Ammon's horn (tissue), 1 donor: ENCODE data around the gene MED9.
"Not testable (repeated sequence)": the region's sequence is repeated elsewhere in the genome, so short reads cannot be mapped to it uniquely, and the experiment has no call there.

Experiments used
- DNase-seq: peaks from one replicate; pipeline ENCODE4 v3.0.0-alpha.2; 2016; ENCODE audit warnings: low spot score

Gene MED9, protein sequence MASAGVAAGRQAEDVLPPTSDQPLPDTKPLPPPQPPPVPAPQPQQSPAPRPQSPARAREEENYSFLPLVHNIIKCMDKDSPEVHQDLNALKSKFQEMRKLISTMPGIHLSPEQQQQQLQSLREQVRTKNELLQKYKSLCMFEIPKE

DNA sequence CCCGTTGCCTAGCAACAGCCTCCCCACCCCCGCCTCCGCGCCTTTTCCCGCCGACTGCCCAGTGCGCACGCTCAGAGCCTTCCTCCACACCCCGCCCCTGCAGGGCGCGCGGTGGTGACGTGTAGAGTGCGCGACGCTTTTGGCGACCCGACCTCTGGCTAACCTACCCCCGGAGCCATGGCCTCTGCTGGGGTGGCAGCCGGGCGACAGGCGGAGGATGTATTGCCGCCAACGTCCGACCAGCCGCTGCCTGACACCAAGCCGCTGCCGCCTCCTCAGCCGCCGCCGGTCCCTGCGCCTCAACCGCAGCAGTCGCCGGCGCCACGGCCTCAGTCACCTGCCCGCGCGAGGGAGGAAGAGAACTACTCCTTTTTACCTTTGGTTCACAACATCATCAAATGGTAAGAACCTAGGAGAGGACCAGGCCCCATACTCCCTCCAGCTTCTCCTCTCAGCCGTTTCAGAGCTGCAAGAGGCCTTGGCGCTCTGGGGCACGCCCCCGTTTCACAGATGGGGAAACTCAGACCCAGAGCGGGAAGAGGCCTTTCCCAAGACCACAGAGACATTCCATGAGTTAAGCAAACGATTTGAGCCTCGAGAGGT lies at the start of gene MED9:
MED9 (plus strand) TSS at position 136 of the 603 bp plus-strand sequence; CDS start at position 178, 42 bp downstream.
- DNase-seq = peak; percentile 95

DNA sequence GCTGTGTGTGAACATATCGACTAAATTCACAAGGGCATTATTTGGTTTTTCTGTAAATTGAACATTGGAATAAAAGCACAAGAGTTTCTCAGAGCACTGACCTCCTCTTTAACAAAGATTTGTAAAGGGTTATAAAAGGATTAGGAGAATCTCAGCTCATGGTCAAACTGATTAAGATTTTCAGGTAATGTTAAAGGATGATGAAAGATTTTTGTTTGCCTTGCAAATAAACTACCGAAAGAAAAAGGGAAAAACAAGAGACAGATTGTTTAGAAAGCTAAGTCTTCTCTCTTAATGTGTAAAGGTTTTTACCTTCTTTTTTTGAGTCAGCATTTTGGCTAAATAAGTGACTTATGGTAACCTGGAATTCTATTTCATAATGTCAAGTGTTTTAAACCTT lies 47.6 kb upstream of the MED9 start:
- no peak for DNase-seq

DNA sequence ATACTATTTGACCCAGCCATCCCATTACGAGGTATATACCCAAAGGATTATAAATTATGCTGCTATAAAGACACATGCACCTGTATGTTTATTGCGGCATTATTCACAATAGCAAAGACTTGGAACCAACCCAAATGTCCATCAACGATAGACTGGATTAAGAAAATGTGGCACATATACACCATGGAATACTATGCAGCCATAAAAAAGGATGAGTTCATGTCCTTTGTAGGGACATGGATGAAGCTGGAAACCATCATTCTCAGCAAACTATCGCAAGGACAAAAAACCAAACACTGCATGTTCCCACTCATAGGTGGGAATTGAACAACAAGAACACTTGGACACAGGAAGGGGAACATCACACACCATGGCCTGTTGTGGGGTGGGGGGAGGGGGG lies 45.9 kb upstream of the MED9 start:
- not testable (repeated sequence) for DNase-seq

DNA sequence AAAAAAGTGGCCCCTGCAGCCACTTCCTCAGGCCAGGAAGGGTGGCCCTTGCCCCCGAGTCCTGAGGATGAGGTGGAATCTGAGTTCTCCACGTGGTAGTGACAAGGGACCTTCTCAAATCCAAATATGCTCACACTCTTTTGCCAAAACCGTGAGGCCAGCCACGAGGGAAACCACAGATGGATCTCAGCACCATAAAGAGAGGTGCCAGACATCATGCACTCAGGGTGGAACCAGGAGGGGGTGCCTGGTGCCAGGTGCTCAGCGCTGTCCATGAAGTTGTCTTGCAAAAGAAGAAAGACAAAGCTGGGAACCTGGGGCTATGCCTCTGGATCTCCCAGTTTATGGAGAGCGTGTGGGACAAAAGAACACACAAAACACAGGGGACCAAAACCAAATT lies 45.2 kb upstream of the MED9 start:
- no peak for DNase-seq

DNA sequence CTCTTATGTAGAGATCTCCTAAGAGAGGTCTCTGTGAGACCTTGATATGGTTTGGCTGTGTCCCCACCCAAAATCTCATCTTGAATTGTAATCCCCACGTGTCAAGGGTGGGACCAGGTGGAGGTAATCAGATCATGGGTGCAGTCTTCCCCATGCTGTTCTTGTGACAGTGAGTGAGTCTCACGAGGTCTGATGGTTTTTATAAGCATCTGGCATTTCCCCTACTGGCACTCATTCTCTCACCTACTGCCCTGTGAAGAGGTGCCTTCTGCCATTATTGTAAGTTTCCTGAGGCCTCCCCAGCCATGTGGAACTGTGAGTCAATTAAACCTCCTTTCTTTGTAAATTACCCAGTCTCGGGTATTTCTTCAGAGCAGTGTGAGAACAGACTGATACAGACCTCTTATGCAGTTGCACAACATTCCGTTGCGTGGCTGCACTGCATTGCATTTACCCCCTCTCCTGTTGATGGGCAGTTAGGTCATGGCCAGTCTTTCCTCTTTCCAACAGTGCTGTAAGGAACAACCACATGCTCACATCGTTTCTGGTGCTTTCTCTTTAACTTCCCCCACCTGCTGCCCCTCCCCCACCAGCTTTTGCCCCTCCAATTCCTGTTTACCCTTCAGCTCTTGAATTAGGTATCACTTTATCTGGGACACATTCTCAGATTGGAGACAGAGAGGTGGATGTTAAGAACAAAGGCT lies 43.6 kb upstream of the MED9 start:
- DNase-seq = no peak

DNA sequence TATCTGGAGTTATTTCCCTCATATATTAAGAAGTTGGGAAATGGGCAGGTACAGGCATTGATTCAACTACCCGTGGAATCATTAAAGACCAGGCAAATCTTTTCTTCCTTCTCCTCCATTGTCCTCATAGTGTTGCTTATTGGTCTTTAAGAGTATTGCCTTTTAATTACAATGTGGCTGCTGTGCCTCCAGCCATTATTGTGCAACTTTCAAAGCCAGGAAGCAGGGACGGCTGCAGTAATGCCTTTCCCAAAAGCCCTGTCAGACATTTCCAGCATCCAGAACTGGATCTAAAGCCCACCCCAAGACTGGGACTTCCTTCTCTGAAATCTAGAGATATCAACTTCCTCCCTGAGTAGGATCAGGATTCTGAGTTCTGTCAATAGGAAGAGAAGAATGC lies 42.3 kb upstream of the MED9 start:
- no peak for DNase-seq

DNA sequence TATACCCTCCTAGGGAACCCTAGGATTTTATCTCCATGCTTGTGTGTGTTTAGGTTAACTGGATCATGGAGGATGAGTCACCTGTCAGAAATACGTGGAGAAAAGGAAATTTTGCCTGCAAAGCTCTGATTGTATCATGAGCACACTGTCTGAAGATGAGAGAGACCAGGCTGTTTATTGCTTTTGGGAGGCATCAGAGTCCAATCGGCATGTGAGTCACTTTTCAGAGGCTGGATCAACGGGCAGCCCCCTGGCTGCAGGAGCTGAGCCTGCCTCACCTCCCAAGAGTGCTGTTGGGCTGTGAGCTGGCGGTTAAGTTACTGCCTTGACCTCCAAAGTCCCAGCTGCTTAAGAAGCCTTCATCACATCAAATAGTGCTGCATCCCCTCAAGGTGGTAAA lies 41.5 kb upstream of the MED9 start:
- DNase-seq = no peak

DNA sequence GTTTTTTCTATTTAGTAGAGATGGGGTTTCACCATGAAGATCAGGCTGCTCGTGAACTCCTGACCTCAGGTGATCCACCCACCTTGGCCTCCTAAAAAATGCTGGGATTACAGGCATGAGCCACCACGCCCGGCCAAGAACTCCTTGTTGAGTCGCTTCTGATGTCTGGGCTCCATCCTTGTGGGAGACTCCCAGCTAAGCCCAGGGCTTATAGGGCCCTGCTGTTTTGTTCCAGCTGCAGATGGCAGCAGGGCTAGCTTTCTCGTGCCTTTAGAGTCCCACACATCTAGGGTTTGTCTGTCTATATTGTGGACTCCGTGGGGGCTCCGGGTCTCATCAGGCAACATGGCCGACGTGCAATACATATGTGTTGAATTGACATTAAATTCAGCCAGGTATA lies 39.3 kb upstream of the MED9 start:
- no peak for DNase-seq

DNA sequence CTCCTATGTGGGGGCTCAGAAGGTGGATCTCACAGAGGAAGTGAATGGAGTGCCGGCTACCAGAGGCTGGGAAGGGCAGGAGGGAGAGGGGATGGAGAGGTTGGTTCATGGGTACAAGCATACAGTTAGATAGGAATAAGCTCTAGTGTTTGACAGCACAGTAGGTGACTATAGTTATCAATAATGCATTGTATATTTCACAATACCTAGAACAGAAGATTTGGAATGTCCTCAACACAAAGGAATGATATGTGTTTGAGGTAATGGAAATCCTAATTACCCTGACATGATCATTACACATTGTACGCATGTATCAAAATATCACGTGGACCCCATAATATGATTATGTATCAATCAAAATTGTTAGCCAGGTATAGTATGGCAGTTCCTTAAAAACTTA lies 38.9 kb upstream of the MED9 start:
- no peak for DNase-seq

DNA sequence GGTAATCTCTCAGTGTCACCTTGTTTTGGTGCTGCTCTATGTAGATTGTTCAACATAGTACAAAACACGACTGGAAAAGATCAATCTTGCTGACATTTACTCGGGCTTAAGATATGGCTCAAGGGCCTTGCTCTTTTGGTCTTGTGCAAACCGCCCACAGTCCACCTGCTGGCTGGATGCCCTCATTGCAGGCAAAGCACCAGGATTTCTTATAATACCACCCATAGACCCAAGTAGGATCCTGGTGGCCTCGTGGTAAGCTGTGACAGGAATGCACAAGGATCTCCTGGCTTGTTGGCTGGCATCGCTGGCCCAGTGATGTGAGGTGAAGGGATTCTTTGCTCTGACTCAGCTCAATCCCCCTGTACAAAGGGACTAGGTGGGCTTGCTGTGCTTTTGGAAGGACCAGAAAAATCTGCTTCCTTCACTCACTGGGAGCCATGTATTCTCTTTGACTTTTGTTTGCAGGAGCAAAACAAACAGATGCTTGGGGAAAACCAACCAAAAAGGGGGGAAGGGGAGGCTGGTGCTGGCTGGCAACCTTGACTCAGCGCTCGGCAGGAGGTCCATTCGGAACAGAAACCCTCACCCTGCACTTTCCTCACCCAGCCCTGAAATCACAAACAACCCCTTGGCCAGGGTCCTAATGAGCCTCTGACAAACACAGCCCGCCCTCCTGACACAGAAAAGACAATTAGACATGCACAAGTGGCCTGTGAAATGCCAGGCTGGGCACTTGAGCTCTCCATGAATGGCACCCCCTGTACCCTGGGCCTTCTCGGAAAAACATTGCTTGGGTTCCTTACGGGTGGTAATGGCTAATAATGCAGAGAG lies 36.6 kb upstream of the MED9 start:
- DNase-seq = peak; percentile 72

DNA sequence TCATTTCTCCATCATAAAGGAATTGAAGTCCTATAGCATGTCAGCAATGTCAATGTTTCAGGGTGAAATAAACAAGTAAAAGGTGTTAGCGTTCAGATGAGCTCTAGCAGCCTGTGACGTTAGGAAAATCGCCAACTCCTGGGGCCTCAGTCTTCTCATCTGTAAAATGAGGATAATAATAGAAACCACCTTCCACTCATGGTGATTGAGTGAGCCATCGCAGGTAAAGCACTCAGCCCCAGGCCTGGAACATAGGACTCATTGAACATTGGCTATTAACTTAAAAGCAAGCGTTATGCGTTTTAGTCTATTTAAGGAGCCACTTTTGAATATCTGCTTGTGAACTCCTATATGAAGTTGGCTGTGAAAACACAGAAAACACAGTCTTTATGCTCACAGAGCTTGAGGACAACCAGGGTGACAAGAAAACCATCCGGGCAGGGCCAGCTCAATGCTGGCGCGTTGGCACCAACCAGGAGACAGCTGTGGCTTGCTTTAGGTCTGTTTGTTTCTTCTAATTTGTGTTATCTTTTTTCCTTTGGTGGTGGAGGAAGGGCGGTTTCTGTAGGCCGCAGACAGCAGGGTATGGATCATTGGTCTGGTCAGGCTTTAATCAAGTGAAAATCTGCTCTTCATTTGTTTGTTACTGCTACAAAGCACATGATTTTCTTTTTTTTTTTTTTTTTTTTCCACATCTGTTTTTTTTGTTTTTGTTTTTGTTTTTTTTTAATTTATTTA lies 35.7 kb upstream of the MED9 start:
- DNase-seq = no peak

DNA sequence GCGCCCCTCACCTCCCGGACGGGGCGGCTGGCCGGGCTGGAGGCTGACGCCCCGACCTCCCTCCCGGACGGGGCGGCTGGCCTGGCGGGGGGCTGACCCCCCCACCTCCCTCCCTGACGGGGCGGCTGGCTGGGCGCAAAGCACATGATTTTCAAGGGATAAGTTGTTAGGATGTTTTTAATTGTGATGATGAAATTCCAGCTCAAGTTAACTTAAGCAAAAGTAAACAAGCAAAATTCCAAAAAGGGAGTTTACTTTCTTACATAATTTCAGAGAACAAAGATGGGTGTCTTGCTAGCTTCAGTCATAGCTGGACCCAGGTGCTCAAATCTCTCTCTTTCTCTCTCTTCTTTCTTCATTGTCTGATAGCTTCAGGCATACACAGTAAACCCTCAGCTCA lies 33.6 kb upstream of the MED9 start:
- DNase-seq = no peak

DNA sequence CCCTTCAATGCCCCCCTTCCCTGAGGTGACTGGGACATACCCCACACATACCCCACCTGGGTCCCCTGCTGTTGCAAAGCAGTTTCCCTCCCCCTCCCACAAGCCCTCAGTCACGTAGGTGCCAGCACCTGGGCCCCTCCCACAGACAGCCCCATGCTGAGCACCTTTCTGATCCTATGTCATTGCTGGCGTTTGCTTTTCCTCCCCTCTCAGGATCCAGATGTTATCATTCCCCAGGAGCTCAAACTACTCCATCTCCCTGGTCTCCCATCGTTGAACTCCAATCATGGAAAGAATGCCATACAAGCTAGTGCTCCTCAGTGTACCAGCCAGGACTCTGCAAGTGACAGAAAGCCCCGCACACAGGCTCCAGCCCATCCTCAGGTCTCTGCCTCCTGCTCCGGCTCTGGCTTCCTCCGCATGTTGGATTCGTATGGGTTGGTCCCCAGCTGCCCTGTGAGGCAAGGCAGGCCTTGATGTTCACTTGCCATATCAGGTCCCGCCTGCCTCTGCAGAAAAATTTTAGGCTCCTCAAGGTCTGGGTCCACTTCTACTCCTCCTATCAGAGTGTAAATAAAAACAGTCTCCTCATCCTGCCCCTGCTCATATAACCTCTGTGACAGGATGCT lies 31.4 kb upstream of the MED9 start:
- DNase-seq = no peak

DNA sequence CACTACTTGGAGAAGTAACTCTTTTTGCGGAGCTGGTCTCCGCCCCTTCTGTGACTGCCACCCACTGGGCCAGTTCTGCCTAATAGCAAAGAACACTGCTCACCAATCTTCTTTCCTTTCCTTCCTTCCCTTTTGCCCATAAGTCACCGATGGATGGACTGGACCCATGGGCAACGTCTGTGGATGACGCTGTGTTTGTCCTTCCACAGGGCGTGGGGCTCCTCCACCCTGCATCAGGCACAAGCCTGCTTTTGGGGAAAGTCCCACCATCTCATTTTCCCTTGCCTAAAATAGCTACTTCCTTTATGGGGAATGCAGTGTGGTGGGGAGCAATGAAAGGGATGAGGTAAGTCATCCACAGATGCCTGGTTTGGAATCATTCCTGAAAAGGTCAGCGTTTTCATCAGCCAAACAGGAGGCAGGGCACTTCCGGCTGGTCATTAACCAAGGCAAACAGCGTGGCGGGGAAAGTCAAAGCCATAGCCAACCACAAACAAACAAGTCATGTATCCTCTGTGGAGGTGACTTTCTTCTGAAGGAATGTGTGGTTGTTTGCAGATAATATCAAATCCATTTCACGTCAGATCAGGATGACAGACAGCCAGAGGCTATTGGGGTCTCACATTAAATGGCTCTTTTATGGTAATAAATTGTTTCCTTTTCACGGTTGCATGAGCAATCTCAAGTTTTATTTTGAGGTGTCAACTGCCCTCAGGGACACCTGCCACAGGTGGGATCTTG lies 30.7 kb upstream of the MED9 start:
- DNase-seq = no peak

DNA sequence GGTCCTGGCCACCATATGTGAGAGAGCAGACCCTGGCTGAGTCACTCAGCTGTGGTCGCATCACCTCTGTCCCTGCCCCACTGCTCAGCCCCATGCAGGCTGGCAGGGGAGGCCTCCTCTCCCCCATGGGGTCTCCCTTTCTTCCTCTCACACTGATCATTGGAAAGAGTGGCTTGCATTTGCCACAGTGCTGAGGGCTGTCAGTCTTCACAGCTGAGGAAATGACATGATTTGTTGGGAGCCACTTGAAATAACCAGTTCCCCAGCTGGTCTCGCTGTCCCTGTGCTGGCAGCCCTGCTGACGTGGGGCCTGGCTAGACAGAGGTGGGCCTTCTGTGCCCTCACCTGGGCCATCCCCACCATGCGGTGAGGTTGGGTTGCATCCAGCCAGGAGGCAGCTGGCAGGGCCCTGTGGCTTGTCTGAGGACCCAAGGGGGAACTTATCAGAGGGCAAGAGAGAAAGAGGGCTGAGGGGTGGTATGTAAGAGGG lies 30.1 kb upstream of the MED9 start:
- DNase-seq = no peak

DNA sequence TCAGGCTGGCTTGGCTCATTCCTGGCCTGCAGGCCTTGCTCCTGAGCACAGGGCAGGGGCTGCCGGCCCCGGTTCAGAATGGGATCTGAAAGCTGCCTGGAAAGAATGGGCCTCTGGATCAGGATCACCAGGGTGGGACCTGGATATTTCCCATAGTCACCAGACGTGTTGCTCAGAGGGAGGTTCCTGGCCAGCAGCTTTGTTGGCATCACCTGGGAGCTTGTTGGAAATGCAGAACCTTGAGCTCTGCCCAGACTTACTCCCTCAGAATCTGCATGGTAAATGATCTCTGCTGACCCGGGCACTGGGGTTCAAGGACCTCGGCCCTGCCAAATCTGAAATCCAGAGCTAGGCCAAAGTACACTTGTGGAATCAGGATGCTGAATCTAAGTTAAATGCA lies 29.5 kb upstream of the MED9 start:
- no peak for DNase-seq

DNA sequence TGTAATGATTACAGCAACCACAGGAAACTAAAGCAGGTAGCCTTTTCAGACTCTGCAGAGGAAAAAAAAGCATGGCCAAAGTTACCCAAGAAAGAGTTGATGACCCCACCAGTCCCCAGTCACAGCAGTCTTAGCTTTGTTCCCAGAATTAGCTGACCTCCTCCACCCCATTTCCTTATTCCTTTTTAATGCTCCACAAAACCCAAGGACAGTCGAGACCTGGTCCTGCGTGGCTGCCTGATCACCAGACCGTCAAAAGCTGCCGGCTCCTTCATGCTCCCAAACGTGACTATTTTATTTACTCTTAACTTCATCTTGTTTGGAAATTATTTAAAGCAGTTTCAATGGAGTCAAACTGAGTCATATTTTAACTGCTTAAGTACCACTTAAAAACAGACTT lies 28.7 kb upstream of the MED9 start:
- no peak for DNase-seq

DNA sequence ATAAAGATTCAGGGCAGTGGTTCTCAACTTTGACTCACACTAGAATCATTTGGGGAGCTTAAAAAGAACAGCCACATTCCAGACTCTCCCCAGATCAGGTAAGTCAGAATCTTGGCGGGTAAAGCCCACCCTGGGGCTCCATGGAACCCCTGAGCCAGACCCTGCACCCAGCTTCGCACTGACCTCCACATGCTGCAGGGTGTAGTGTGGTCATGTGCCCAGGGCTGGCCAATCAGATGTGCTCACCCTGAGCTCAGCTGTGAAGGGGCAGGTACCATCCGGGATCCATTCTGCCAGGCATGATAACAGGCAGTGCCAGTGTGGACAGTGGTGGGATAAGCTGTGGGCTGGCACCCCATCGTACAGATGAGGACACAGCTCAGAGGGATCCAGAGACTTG lies 28.1 kb upstream of the MED9 start:
- no peak for DNase-seq

DNA sequence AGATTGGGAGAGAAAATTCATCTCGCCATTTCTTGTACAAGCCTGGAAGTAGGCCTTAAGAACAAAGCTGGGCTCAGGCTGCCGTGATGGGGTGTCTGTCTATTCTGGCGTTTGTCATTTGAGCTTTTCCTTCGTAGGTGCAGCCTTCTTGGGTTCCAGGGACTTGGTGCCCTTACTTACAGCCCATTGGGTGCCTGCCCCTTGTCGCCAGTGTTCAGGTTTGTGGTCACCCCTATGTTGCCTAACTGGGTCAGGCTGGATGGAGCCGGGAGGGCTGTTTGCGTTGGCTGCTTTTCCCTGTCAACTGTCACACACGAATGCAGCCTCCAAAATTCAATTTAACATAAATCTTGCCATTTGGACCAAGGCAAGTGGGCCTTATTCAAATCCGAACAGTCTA lies 23.7 kb upstream of the MED9 start:
- no peak for DNase-seq

DNA sequence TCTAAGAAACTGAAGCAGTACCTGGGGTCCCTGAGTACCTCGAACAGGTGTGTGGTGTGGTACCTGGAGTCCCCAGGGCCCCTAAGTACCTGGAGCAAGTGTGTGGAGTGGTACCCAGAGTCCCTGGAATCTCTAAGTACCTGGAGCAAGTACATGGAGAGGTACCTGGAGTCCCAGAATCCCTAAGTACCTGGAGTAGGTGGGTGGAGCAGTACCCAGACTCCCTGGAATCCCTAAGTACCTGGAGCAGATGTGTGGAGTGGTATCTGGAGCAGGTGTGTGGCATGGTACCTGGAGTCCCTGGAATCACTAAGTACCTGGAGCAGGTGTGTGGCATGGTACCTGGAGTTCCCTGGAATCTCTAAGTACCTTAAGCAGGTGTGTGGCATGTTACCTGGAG lies 22.5 kb upstream of the MED9 start:
- DNase-seq = no peak

DNA sequence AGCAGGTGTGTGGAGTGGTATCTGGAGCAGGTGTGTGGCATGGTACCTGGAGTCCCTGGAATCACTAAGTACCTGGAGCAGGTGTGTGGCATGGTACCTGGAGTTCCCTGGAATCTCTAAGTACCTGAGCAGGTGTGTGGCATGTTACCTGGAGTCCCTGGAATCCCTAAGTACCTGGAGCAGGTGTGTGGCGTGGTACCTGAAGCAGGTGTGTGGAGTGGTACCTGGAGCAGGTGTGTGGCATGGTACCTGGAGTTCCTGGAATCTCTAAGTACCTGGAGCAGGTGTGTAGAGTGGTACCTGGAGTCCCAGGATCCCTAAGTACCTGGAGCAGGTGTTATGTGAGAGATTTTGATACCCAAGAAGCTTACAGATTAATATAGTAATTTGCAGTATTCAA lies 22.1 kb upstream of the MED9 start:
- DNase-seq = not testable (repeated sequence)
